HG03378 (cell line): Measurements from ENCODE around the gene CAMK1G.

Source experiments
- ATAC-seq: cut with Tn5 transposase; IDR thresholded peaks from one replicate; pipeline ENCODE4 v1.9.1; 2021; ENCODE audit warnings: mild to moderate bottlenecking, moderate library complexity; ENCODE audit not compliant: unreplicated experiment

CAMK1G gene

DNA sequence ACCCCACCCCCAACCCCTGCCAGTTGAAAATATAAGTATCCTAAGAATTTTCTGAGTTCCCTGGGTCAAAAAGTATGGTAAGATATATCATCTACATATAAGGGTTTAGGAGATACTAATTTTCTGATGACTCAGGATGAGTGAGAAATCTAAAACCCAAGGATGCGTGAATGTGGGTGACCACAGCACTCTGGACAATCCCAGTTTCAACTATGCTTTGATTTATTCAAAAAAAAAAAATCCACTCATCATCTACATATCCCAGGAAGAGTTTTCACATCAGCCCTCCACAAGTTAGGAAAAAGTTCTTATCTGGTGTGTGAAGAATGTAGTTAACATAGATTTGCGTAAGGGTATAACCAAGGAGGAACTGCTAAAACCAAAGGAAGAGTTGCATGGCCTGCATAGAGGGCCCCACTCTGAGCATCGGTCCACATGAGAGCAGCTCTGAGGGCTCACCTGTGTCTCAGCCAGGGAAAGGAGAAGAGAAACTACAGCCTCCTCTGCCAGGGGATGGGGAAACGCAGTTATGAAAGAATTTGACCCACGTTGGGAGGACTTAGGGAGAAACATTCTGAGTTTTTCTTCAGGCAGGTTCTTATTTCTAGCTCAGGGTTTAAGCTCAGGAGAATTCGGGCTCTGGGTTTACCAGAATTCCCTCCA is 50.0 kb downstream of the CAMK1G start:
- no peak for ATAC-seq

DNA sequence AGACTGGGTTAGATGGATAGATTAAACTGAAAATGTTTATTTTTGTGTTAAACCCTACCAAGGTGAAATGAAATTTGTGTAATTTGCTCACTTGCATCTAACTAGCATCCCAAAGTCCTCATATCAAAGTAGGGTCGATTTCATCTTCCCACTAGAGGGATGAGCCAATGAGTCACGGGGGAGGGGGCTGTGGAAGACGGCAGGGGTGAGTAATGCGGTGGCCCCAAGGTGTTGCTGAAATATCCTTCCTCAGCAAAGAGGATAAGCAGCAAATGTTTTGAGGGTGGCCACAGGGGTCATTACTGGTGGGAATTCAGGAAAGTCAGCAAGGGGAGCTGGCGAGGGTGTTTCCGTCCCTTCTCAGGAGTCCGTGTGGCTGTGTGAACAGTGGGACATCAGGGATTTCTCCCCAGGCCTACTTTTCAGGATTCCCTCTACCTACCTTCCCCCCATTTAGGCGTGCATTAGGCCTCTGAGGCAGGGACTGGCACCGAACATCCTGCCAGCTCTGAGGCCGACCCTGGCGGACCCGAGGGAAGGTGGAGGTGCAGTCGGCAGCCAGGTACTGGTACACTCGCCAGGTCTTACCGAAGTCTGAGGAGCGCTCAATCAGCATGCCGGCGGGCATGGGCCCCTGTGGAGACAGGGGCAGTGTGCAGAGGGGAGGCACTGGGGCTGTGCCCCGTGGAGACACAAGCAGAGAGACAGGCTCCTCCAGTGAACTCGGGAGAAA is 50.7 kb downstream of the CAMK1G start:
- ATAC-seq, result no peak

DNA sequence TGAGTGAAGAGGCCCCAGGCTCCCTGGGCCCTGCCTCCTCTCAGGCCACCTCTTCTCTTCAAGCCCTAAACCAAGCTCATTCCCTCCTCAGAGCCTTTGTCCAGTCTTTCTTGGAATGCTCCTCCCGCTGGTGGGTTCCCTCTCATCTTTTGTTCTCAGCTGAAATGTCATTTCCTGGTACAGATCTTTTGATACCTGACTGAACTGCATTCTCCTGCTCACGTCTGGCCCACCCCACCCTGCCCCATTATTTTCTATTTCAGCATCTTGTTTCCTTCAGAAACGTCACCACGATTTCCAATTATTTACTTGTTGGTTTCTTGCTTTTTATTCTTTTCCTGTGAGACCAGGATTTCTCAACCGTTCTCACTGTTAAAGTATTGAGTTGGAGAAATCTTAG is 52.3 kb downstream of the CAMK1G start:
- no peak for ATAC-seq

DNA sequence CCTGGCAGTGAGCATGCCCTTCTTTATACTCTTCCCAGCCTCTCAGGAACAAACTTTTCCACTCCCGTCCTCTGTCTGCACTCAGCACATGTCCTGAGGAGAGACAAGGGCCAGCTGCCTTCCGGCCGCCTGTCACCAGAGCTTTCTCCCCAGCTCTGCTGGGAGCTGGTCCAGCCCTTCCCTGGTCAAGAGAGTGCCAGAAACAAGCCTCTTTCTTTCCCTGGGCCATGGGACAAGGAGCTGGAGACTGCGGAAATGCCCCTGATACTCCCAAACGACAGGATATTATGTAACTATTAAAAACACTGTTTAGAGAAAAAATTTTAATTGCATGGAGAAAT is 58.3 kb downstream of the CAMK1G start:
- no peak for ATAC-seq

DNA sequence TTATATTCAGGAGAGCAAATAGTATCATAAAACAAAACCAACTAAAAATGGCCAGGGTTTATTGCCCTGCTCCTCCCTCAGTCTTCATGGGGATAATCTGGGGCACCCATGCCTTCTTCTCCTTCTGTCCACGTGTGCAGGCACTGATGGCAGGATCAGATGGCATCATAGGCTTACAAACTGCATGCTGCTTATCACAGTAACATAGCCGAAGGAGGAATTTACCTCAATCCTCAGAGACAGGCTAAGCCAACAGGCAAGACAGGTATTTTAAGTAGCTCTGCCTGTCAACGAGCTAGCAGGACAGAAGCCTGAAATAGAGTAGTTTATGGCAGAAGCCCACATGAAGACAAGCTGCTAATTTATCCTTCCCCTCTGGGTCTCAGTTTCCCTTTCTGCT is 59.3 kb downstream of the CAMK1G start:
- ATAC-seq, result no peak

DNA sequence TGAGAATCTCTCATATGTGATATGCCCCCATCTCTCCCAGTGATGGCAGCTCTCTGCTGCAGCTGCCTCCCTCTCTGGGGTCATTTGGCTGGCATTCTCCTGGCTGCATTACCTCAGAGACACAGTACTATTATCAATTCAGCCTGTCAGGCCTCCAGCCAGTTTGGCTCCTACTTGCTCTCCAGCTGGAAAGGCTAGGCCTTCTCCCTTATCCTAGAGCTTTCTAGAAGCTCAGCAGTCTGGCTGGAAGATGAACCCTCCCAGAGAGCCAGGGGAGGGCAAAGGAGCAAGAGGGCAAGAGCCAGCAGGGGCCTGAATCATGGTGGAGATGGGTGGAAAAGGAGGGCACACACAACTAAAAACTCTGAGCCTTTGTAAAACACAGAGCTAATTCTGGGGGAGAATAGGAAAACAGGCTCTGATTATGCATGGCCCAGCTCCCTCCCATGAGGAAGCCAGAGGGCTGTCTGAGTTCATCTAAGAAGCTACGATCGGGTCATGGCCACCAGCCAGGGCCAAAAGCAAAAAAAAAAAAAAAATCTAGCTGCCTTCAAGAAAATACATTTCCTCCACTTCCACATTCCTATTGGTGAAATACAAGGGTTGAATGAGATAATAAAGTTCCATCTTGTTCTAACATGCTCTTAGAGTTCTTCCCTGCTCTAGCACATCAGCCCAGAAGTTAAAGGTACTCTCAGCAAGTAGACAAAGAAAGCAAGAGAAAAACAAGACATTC is 59.9 kb downstream of the CAMK1G start:
- ATAC-seq, result no peak

DNA sequence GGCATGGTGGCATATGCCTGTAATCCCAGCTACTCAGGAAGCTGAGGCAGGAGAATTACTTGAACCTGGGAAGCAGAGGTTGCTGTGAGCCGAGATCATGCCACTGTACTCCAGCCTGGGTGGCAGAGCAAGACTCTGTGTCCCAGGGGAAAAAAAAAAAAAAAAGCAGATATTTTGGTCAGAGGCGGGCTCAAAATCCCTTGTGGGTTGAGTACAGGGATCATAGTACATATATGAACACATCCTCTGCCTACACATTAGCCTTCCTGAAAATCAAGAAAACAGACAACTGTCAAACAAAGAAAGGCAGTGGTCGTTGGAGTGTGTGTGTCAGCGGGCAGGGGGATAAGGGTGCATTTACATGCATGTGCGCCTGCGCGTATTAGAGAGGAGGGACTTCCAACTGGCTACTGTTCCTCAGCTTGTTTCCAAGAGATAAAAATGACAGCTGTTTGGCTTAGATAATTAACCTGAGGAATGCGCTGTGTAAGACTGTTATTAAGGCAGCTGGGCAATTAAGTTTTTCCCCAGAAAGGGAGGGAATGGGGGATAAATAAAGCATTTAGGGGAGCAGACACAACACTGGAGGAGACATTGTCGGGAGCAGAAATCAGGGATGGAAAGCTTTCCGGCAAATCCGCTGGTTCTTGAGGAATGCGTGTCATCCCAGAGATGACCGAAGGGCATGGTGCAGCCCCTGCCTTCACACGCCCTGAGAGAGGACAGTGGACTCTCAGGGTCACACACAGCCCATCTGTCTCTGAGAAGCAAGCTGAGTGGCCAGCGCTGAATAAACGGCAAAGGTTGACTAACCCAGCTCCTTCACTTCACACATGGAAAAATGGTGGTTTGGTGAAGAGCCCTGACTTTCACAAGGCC is 62.3 kb downstream of the CAMK1G start:
- no peak for ATAC-seq

DNA sequence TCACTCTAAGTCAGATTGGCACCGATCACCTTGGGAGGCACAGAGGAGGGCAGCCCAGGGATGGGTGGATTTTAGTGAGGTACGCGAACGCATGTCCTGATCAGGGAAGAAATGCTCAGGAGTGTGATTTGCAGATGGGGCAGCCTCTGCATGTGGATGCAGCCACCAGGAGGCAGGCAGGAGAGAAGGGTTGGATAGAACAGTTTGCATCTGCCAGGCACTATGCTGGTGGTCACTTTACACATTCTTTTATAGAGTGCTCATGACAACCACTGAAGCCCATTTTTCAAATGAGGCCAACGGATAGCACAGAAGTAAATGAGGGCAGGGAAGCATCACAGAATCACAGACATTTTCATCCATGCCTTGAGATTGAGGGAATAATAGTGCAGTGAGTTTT is 63.0 kb downstream of the CAMK1G start:
- no peak for ATAC-seq

DNA sequence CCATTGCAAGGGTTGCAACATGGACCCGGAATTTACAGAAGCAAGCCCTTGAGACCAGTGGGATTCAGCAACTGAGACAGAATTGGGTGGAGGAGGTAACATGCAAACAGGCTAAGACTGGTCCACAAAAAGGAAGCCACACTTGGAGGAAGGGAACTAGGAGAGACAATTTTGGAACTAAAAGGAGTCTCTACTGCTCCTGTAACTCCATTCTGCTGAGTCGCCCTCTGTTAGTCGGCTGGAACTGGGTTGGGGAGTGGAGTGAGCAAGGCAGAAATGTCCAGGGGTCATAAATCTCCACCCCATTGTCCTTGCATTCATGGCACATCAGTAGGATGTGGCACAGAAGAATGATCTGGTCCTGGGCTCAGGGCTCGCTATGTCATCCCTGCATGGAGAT is 63.6 kb downstream of the CAMK1G start:
- no peak for ATAC-seq

DNA sequence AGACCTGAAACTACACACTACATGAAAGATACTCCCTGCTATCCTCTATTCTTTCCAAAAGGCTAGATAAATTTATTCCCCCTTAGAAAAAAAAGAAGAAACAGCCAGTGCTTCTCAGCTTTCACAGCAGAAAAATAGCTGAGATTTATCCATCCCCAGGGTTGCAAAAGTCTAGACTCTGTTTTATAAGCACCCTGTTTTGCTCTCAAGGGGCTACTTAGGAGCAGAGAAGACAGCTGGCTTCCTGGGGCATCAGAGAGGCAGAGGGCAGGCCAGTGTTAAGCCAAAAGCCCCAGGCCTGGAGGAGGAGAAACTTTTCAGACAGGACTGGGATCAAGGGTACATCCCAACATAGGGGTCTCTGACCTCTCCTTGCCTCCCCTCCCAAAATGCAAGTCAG is 64.8 kb downstream of the CAMK1G start:
- ATAC-seq, result no peak

DNA sequence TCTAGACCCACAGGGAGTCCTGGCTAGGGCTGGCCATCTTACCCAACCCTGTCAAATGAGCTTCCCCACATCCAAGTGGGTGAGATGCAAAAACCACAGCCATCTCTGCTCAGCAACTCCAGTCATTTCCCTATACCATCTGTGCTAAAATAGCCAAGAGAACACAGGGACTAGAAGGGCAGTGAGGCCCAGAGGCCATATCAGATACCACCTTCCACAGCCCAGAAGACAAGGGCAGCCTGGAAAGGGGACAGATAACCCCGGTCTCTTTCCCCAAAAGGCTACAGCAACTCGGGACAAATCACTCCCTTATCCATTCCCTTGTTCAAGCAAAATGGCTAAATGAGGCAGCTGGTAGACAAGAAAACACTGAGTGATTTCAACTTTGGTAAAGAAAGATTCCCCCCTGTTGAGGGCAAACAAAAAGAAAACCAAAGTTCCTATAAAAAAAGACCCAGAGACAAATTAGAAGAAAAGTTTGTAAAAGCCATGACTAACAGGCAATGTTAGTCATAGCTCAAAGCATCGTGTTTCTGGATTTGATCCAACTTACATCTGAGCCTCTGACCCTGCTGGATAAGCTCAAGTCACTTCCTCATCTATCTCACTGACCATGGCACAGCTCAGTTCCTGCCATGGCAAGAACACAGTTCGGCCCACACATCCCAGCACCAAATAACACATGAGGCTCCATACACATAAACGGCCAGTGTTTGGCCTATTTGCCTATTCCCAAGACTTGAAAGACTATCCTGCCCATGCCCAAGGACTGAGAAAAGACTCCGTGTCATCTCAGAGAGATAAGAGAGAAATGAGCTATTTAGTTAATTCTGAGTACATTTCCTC is 65.6 kb downstream of the CAMK1G start:
- no peak for ATAC-seq

DNA sequence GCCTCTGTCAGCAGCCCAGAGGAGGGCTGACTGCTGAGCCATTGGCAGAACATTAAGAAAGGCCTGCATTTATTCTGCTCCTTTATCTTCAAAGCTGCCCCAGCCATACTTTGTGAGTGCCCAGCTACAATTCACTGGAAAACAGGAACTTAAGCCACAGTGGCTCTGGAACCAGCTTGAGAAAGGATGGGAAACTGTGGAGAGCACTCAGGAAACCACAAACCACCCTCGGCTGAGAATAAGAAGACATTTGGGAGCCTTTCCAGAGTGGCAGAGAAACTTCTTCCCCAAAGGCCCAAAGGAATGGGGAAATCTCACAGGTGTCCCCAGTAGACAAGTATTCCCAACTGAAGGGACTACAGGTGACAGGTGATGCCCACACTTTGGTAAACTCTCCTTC is 66.9 kb downstream of the CAMK1G start:
- no peak for ATAC-seq

DNA sequence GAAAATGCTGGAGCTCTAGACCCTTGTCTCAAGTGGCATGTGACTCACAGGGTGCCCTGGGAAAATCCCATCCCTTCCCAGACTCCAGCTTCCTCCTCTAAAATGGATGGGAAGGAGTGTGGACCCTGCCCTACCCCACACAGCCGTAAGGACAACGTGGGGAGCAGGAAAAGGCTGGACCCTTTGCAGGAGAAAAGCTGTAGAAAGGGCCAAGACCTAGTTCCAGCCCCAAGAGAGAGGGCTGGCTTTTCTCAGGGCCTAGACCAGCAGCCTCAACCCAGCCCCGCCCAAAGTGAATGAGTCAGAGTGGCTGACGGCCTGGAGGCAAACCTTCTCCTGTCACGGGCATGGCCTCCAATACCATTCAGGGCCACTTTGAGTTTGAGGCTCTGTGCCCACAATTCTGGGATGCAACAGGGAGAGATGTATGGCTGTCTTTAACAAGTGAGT is 67.6 kb downstream of the CAMK1G start:
- peak; percentile 50 for ATAC-seq

DNA sequence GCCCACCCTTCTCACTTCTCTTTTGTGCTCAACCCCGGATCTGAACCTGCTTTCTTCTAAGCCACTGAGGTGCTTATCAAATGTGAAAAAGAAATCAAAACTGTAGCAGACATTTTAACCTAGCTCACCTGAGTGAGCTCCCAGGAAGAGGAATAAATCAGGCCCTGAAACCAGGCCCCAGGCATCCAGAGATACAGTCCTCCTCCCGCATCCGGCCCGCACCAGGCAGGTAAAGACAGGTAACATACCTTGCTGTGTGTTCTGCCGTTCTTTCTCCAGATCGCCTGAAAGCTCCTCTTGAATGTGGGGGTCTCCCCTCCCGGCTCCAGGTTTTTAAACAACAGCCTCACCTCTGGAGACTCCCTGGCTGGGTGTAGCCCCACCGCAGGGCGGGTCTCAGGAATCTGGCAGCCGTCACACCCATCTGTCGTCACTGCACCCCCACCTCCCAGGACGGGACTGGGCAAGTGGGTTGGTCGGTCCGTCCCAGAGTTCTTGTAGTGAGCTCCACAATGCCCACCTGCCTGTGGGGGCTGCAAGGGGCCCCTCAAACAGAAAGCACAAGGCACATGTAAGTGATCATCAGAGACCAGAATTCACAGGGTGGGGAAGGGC is 68.7 kb downstream of the CAMK1G start, which contains the start of gene LAMB3:
Gene LAMB3, minus strand, starts transcription at position 305 of the 615 bp plus-strand sequence. CDS start 1,481 bp downstream, outside the sequence.
- ATAC-seq, result no peak

DNA sequence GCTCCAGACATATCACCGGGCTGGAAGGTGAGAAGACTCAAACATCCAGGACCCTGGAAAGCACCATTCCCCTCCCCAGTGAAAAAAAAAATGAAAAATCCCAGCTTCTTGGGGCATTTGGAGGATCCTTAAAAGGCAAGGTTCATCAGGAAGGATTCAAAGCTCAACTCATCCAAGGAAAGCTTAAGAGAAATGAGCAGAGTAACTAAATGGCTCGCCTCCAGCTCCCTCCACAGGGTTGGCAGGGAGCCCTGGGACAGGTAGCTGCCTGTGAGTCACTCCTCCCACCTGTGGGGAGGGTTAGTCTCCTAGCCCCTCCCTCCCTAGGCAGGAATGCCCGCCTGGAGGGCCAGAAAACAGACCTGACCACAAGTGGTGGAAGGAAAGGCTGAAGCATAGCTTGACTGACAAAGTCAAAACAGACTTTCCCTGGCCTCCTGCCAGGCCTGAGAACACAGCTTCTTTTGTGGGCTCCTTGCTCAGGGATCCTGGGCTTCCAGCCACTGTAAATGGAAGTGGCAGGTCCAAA is 69.4 kb downstream of the CAMK1G start:
- ATAC-seq, result no peak

DNA sequence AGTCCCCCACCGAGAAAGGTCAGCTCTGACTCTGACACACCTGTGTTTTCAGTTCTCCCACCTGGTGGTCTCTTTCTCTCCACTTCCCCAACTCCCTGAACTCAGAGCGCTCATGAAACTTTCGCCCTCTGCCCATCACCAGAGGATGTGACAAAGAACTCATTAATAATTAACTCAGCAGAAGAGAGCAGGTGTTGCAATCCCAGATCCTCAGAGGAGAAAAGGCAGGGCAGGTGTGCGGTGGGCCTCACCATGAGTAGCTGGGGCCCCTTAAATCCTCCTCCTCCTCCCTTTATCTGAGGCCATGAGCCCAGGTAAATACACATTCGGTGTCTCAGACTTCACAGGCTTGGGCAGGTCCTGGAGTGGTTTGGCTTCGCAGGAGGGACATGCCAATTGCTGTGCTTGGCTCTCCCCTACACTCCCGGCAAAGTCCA is 70.4 kb downstream of the CAMK1G start:
- no peak for ATAC-seq

DNA sequence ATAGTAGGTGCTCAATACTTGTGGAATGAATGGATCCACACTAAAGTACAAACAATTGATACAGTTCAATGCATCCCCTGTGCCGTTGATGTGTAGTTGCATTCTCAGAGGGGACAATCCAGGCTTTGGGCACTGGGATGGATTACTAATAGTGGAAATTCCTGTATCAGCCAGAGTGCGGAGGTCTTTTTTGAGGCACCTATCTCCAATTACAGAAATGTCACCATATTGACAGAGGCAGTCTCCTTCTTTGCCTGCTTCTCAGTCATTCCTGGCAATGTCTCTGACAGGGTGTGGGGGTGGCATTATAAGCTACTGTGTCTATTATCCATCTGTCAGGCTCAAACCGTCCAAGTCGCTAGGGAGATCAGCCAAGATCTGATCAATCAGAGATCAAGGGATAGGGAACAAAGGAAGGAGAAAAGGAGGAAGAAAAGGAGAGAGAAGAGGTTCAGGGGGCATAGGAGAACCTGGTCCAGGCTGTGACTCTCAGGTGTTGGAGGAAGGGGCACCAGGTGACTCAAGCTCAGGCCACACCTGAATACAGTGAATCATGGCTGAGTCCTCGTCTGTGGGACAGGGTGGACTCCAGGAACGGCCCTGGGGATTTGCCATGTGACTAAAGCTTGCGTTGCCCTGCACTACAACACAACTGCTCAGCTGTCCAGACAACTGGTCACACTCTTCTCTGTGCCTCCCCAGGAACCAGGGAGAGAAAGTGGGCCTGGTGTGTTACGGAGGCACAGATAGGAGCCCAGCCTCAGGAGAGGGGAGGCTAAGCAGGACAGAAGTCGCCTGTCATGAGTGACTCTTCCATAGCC is 72.1 kb downstream of the CAMK1G start:
- ATAC-seq, result no peak

DNA sequence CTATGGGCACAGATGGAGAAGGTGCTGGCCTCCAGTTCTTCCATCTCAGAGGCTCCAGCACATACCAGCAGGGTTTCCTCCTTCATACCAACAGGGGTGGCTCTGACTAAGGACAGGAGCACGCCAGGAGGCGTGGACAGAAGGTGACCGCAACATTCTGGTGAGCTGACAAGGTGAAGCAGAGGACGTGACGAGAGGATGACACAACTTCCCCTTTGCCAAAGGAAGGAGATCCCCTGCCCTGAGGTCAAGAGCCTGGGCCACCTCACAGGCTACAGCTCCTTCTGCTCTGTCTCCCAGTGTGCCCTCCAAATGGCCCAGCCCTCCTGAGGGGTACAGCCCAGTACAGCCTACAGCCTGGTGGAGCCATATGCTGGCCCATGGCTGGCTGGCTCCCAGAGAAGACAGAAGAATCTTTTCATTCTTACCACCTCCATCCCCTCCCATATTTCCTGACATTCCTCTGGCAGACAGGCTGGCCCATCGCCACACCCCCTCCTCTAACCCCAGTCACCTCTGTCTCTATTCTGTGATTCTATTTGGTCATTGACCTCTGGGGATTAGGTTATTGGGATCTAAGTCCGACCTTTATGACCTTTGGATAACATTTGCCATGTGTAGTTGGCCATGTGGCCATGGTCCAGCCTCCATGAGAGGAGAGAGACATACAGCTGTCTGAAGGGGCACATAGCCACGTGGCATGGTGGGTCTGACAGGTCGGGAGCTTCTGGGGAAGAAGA is 73.8 kb downstream of the CAMK1G start:
- no peak for ATAC-seq
